HepG2 (cell line): ENCODE data around the gene SPTB. TPM values are rescaled to one million over a fixed set of nuclear protein-coding genes. Genes with fewer than 3 reads are reported as not detected.

Experiments
- GABPB1 ChIP-seq: IDR thresholded peaks from 2 replicates; pipeline ENCODE4 v1.6.1; 2016; ENCODE audit warnings: mild to moderate bottlenecking, missing genetic modification reagents, moderate library complexity, missing compliant biosample characterization
- KAT7 ChIP-seq: IDR thresholded peaks from 2 replicates; pipeline ENCODE4 v1.6.1; 2018; ENCODE audit warnings: borderline replicate concordance, missing compliant biosample characterization
- KAT8 ChIP-seq: IDR thresholded peaks from 2 replicates; pipeline ENCODE4 v1.6.1; 2016; ENCODE audit warnings: missing genetic modification reagents, missing compliant biosample characterization
- ZMYM2 ChIP-seq: sonication (generic); formaldehyde crosslinking; IDR thresholded peaks from 2 replicates; pipeline ENCODE4 v1.8.0; 2022; ENCODE audit warnings: mild to moderate bottlenecking, missing genetic modification reagents
- ZNF124 ChIP-seq: sonication (generic); formaldehyde crosslinking; IDR thresholded peaks from 2 replicates; pipeline ENCODE4 v1.4.0; 2020; ENCODE audit warnings: missing genetic modification reagents
- ZNF772 ChIP-seq: sonication (generic); formaldehyde crosslinking; IDR thresholded peaks from 2 replicates; pipeline ENCODE4 v1.5.0; 2020; ENCODE audit warnings: mild to moderate bottlenecking, missing genetic modification reagents
- polyA plus RNA-seq, 8 experiments: library from polyadenylated mRNA; depleted of rRNA in 3 of 8; stranded (reverse) in 7 of 8; unstranded in 1 of 8; fragments of >200 nt; fragmentation: Illumina TruSeq in 4 of 8; extraction: Trizol in 4 of 8; gene quantifications; 2 replicates each; pipeline versions ENCODE4 v1.2.1 to v1.2.3, GENCODE V29; 2011 to 2016; ENCODE audit warnings: low read depth in 4 of 8, missing spikeins in 1 of 8, mixed read lengths in 1 of 8; ENCODE audit not compliant: insufficient read depth in 1 of 8
- total RNA-seq, 5 experiments: library from RNA; depleted of rRNA; stranded (reverse); fragments of >200 nt; fragmentation: Illumina TruSeq; extraction: Trizol; gene quantifications; 2 replicates each; pipeline ENCODE4 v1.2.3, GENCODE V29; 2016; ENCODE audit warnings: low read depth in 1 of 5
- TF ChIP-seq, protein P1 (sequence below): sonication (generic); formaldehyde crosslinking; IDR thresholded peaks from 2 replicates; pipeline ENCODE4 v1.4.0; 2020; ENCODE audit warnings: missing genetic modification reagents
- TF ChIP-seq, protein P2 (sequence below): sonication (generic); formaldehyde crosslinking; IDR thresholded peaks from 2 replicates; pipeline ENCODE4 v1.5.1; 2020; ENCODE audit warnings: mild to moderate bottlenecking, missing genetic modification reagents, moderate library complexity
- TF ChIP-seq, protein P3 (sequence below): sonication (generic); formaldehyde crosslinking; IDR thresholded peaks from 2 replicates; pipeline ENCODE4; 2020; ENCODE audit warnings: missing genetic modification reagents, mild to moderate bottlenecking, borderline replicate concordance

The SPTB gene
- total and polyA plus RNA-seq, 2 of the 13 experiments (the other 11 are each of a cell fraction or from before 2014, with no cell fraction given), result 0.01 to 0.02 TPM

- TF ChIP-seq KAT8 (CRISPR knock-in tag), result peak; percentile 28; the same call in 1 of the 2 replicates
- TF ChIP-seq KAT7 (CRISPR knock-in tag), result peak; percentile 50; the same call in 1 of the 2 replicates
- TF ChIP-seq GABPB1 (CRISPR knock-in tag), result peak; percentile 77
- TF ChIP-seq, protein P1, sequence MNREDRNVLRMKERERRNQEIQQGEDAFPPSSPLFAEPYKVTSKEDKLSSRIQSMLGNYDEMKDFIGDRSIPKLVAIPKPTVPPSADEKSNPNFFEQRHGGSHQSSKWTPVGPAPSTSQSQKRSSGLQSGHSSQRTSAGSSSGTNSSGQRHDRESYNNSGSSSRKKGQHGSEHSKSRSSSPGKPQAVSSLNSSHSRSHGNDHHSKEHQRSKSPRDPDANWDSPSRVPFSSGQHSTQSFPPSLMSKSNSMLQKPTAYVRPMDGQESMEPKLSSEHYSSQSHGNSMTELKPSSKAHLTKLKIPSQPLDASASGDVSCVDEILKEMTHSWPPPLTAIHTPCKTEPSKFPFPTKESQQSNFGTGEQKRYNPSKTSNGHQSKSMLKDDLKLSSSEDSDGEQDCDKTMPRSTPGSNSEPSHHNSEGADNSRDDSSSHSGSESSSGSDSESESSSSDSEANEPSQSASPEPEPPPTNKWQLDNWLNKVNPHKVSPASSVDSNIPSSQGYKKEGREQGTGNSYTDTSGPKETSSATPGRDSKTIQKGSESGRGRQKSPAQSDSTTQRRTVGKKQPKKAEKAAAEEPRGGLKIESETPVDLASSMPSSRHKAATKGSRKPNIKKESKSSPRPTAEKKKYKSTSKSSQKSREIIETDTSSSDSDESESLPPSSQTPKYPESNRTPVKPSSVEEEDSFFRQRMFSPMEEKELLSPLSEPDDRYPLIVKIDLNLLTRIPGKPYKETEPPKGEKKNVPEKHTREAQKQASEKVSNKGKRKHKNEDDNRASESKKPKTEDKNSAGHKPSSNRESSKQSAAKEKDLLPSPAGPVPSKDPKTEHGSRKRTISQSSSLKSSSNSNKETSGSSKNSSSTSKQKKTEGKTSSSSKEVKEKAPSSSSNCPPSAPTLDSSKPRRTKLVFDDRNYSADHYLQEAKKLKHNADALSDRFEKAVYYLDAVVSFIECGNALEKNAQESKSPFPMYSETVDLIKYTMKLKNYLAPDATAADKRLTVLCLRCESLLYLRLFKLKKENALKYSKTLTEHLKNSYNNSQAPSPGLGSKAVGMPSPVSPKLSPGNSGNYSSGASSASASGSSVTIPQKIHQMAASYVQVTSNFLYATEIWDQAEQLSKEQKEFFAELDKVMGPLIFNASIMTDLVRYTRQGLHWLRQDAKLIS, result no peak
- TF ChIP-seq ZNF124 (CRISPR knock-in tag), result no peak
- TF ChIP-seq, protein P2, sequence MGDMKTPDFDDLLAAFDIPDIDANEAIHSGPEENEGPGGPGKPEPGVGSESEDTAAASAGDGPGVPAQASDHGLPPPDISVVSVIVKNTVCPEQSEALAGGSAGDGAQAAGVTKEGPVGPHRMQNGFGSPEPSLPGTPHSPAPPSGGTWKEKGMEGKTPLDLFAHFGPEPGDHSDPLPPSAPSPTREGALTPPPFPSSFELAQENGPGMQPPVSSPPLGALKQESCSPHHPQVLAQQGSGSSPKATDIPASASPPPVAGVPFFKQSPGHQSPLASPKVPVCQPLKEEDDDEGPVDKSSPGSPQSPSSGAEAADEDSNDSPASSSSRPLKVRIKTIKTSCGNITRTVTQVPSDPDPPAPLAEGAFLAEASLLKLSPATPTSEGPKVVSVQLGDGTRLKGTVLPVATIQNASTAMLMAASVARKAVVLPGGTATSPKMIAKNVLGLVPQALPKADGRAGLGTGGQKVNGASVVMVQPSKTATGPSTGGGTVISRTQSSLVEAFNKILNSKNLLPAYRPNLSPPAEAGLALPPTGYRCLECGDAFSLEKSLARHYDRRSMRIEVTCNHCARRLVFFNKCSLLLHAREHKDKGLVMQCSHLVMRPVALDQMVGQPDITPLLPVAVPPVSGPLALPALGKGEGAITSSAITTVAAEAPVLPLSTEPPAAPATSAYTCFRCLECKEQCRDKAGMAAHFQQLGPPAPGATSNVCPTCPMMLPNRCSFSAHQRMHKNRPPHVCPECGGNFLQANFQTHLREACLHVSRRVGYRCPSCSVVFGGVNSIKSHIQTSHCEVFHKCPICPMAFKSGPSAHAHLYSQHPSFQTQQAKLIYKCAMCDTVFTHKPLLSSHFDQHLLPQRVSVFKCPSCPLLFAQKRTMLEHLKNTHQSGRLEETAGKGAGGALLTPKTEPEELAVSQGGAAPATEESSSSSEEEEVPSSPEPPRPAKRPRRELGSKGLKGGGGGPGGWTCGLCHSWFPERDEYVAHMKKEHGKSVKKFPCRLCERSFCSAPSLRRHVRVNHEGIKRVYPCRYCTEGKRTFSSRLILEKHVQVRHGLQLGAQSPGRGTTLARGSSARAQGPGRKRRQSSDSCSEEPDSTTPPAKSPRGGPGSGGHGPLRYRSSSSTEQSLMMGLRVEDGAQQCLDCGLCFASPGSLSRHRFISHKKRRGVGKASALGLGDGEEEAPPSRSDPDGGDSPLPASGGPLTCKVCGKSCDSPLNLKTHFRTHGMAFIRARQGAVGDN (CRISPR knock-in tag), result peak; percentile 86
- TF ChIP-seq ZMYM2 (CRISPR knock-in tag), result no peak
- TF ChIP-seq, protein P3, sequence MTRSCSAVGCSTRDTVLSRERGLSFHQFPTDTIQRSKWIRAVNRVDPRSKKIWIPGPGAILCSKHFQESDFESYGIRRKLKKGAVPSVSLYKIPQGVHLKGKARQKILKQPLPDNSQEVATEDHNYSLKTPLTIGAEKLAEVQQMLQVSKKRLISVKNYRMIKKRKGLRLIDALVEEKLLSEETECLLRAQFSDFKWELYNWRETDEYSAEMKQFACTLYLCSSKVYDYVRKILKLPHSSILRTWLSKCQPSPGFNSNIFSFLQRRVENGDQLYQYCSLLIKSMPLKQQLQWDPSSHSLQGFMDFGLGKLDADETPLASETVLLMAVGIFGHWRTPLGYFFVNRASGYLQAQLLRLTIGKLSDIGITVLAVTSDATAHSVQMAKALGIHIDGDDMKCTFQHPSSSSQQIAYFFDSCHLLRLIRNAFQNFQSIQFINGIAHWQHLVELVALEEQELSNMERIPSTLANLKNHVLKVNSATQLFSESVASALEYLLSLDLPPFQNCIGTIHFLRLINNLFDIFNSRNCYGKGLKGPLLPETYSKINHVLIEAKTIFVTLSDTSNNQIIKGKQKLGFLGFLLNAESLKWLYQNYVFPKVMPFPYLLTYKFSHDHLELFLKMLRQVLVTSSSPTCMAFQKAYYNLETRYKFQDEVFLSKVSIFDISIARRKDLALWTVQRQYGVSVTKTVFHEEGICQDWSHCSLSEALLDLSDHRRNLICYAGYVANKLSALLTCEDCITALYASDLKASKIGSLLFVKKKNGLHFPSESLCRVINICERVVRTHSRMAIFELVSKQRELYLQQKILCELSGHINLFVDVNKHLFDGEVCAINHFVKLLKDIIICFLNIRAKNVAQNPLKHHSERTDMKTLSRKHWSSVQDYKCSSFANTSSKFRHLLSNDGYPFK (CRISPR knock-in tag), result peak; percentile 21; the same call in 1 of the 2 replicates
- peak; percentile 74 for TF ChIP-seq ZNF772 (CRISPR knock-in tag)
Measured at GRCh38 chr14:64704143-64704742, 175.5 kb downstream of the SPTB start, which contains the start of gene PLEKHG3 (continued).
